Fibroblast of pulmonary artery (primary cell): ENCODE data around the gene GSK3A.

Experiments
- DNase-seq: peaks from one replicate; pipeline ENCODE4 v3.0.0-alpha.2; 2010; ENCODE audit warnings: low read depth
- H3K4me3 ChIP-seq: replicated peaks from 2 replicates; pipeline ENCODE4 v1.5.1; 2011; ENCODE audit warnings: low read depth, mild to moderate bottlenecking, control low read depth, low read length, moderate library complexity
- TF ChIP-seq, protein P1 (sequence below): IDR thresholded peaks from 2 replicates; pipeline ENCODE4 v1.5.1; 2011; ENCODE audit warnings: mild to moderate bottlenecking, control low read depth, low read length, inconsistent platforms; ENCODE audit errors: missing control alignments

Gene GSK3A

GRCh38 chr19:42271861-42272534, 29.6 kb upstream of the GSK3A start:
- TF ChIP-seq, protein P1, sequence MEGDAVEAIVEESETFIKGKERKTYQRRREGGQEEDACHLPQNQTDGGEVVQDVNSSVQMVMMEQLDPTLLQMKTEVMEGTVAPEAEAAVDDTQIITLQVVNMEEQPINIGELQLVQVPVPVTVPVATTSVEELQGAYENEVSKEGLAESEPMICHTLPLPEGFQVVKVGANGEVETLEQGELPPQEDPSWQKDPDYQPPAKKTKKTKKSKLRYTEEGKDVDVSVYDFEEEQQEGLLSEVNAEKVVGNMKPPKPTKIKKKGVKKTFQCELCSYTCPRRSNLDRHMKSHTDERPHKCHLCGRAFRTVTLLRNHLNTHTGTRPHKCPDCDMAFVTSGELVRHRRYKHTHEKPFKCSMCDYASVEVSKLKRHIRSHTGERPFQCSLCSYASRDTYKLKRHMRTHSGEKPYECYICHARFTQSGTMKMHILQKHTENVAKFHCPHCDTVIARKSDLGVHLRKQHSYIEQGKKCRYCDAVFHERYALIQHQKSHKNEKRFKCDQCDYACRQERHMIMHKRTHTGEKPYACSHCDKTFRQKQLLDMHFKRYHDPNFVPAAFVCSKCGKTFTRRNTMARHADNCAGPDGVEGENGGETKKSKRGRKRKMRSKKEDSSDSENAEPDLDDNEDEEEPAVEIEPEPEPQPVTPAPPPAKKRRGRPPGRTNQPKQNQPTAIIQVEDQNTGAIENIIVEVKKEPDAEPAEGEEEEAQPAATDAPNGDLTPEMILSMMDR, result no peak
- H3K4me3 ChIP-seq, result no peak overlapping the region
- DNase-seq, result no peak

- peak overlapping the region; percentile 82 for H3K4me3 ChIP-seq
- no peak for DNase-seq
- TF ChIP-seq, protein P1, result no peak
Measured at GRCh38 chr19:42271045-42271419, 28.6 kb upstream of the GSK3A start.

- DNase-seq, result peak; percentile 62
- TF ChIP-seq, protein P1, result no peak
- H3K4me3 ChIP-seq, result peak overlapping the region; percentile 82
Measured at GRCh38 chr19:42270346-42271044, 28.1 kb upstream of the GSK3A start.

GRCh38 chr19:42269478-42270345, 27.3 kb upstream of the GSK3A start:
- TF ChIP-seq, protein P1, result no peak
- no peak for DNase-seq
- peak overlapping the region; percentile 82 for H3K4me3 ChIP-seq

DNA sequence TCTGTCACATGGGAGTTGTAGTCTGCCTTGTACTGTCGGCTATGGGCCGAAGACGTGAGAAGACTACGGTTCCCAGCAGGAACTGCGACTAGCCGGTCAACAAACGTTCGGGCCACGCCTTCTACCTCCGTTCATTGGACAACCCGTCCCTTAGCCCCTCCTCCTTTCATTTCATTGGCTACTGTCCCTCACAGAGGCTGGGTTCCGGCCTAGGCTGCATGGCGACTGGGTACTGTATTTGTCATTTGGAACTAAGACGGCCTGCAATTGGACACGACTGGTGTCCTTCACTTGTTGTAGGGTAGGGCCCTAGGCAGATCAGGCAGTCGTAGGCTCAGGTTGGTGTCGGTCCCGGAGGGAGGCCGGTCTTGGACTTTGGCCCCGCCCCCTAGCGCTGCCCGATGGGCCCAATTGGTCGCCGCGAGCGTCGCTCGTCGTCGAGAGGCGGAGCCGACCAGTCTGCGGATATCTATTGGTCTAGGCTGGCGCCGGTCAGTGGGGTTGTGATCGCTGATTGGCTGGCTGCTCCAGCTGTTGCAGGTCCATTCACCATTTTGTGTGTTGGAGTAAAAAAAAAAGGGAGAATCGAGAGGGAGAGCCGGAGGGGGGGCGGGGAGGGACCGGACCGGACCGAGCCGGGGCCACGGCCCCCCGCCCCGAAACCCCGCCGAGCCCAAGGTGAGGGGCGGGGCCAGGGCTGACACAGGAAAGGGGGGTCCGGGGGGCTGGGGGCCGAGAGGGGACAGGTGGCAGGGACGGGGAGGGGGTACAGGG, 26.5 kb upstream of the GSK3A start, which contains the start of gene CIC:
TSS of gene CIC (plus strand) at position 549 of the 774 bp plus-strand sequence. CDS start 2,532 bp downstream, outside the sequence.
- peak; percentile 100 for DNase-seq
- TF ChIP-seq, protein P1, result no peak

GRCh38 chr19:42268142-42268703, 25.8 kb upstream of the GSK3A start:
- peak; percentile 100 for DNase-seq
- peak overlapping the region; percentile 90 for H3K4me3 ChIP-seq
- TF ChIP-seq, protein P1, result no peak

More for the DNA sequence above, 26.5 kb upstream of the GSK3A start, which contains the start of gene CIC:
- peak within 1 kb of the TSS; percentile 90 for H3K4me3 ChIP-seq
